HepG2 (cell line): ENCODE results near the gene ABCA4. TPM values are rescaled to one million over a fixed set of nuclear protein-coding genes. Genes with fewer than 3 reads are reported as not detected.

Source experiments
- ATAC-seq: fragments of 200-7000 bp; cut with Tn5 transposase; 3 replicates; pipeline ENCODE4 v1.9.1; 2020; ENCODE audit warnings: mild to moderate bottlenecking, moderate library complexity
- BruUV-seq: library from RNA; stranded (reverse); fragments of 400-500 nt; replicated peaks from 2 replicates; lab custom pipeline; 2021; lab: Mats Ljungman, UMichigan
- CTCF ChIA-PET: fragments of 300-600 bp; formaldehyde crosslinking; extraction: SDS; loops from one replicate; lab custom pipeline; 2021; ENCODE audit warnings: low total read pairs, inconsistent platforms, low intra/inter-chr PET ratio; lab: Yijun Ruan, JAX
- POLR2A ChIA-PET: fragments of 350-600 bp; sonication (Branson Sonifier 250); formaldehyde crosslinking; loops from one replicate; lab custom pipeline; 2020; ENCODE audit warnings: antibody characterized with exemption, inconsistent platforms; lab: Yijun Ruan, JAX
- DNase-seq: peaks from one replicate; pipeline ENCODE4 v3.0.0-alpha.2; 2015; ENCODE audit warnings: low spot score
- FAIRE-seq: peaks from 3 replicates; lab custom pipeline; 2011; peaks lifted over from hg19 to GRCh38; lab: Jason Lieb, UNC
- H2AFZ ChIP-seq: one replicate; pipeline ENCODE4 v1.6.1; 2011; ENCODE audit warnings: low read length, inconsistent platforms
- H3K27ac ChIP-seq: fragments of 300-600 bp; 3 replicates; pipeline ENCODE4 v1.8.0; 2011; ENCODE audit warnings: mixed run types, mild to moderate bottlenecking, mixed read lengths, low read length, inconsistent platforms; ENCODE audit not compliant: insufficient read depth; ENCODE audit errors: extremely low read length
- H3K27me3 ChIP-seq, 2 experiments: fragments of 200-600 bp in 1 of 2; 2 replicates in 1 of 2; 3 replicates in 1 of 2; pipeline versions ENCODE4 v1.6.0 to v1.8.0; 2011; ENCODE audit warnings: low read length in 2 of 2, mild to moderate bottlenecking in 2 of 2, moderate library complexity in 2 of 2, inconsistent platforms in 1 of 2; ENCODE audit not compliant: insufficient read depth in 2 of 2, control insufficient read depth in 1 of 2
- H3K36me3 ChIP-seq, 2 experiments: fragments of 200-600 bp in 1 of 2; replicated peaks in 1 of 2; 2 replicates in 1 of 2; 3 replicates in 1 of 2; pipeline versions ENCODE4 v1.5.1 to v1.8.0; 2011; ENCODE audit warnings: low read length in 2 of 2, inconsistent platforms in 1 of 2; ENCODE audit not compliant: insufficient read depth in 2 of 2, control insufficient read depth in 1 of 2
- H3K4me1 ChIP-seq: 2 replicates; pipeline ENCODE4 v1.5.1; 2012; ENCODE audit warnings: low read length, inconsistent platforms; ENCODE audit not compliant: insufficient read depth
- H3K4me2 ChIP-seq: 2 replicates; pipeline ENCODE4 v1.6.0; 2011; ENCODE audit warnings: low read depth, low read length, inconsistent platforms
- H3K4me3 ChIP-seq, 3 experiments: fragments of 200-600 bp in 1 of 3; sonication (generic), shearing (Covaris generic) in 1 of 3; replicated peaks in 1 of 3; 2 replicates each; pipeline ENCODE4 v1.5.1; 2011 to 2016; ENCODE audit warnings: low read length in 3 of 3, inconsistent platforms in 2 of 3, low read depth in 2 of 3, mild to moderate bottlenecking in 2 of 3, control low read depth in 1 of 3, mixed read lengths in 1 of 3; ENCODE audit not compliant: insufficient read depth in 1 of 3
- H3K79me2 ChIP-seq: one replicate; pipeline ENCODE4 v1.6.1; 2011; ENCODE audit warnings: low read length, inconsistent platforms; ENCODE audit not compliant: insufficient read depth
- H3K9ac ChIP-seq: 2 replicates; pipeline ENCODE4 v1.6.0; 2011; ENCODE audit warnings: mild to moderate bottlenecking, low read depth, low read length, inconsistent platforms; ENCODE audit not compliant: insufficient read depth
- H3K9me3 ChIP-seq: 2 replicates; pipeline ENCODE4 v1.5.1; 2012; ENCODE audit warnings: mild to moderate bottlenecking, low read length
- H4K20me1 ChIP-seq: 2 replicates; pipeline ENCODE4 v1.6.0; 2011; ENCODE audit warnings: inconsistent platforms, mild to moderate bottlenecking, low read length, moderate library complexity; ENCODE audit not compliant: insufficient read depth
- CBX1 ChIP-seq: IDR thresholded peaks from one replicate; pipeline ENCODE4 v1.6.1; 2016; ENCODE audit warnings: antibody characterized with exemption, low read depth
- ELF4 ChIP-seq: sonication (generic); formaldehyde crosslinking; IDR thresholded peaks from 2 replicates; pipeline ENCODE4 v1.5.0; 2020; ENCODE audit warnings: missing genetic modification reagents, mild to moderate bottlenecking, moderate library complexity, borderline replicate concordance
- NR2F6 ChIP-seq, 2 experiments: IDR thresholded peaks; 2 replicates each; pipeline ENCODE4 v1.6.1; 2016; ENCODE audit warnings: antibody characterized with exemption in 1 of 2, mild to moderate bottlenecking in 1 of 2
- TMF1 ChIP-seq: sonication (generic); formaldehyde crosslinking; IDR thresholded peaks from 2 replicates; pipeline ENCODE4 v1.8.1; 2022; ENCODE audit warnings: low read depth, missing genetic modification reagents
- ZBTB21 ChIP-seq: sonication (generic); formaldehyde crosslinking; IDR thresholded peaks from 2 replicates; pipeline ENCODE4 v1.4.0; 2020; ENCODE audit warnings: missing genetic modification reagents
- ZC3H4 ChIP-seq: sonication (generic); formaldehyde crosslinking; IDR thresholded peaks from 2 replicates; pipeline ENCODE4 v1.4.0; 2020; ENCODE audit warnings: missing genetic modification reagents, borderline replicate concordance
- ZNF350 ChIP-seq: sonication (generic); formaldehyde crosslinking; IDR thresholded peaks from 2 replicates; pipeline ENCODE4 v1.4.0; 2020; ENCODE audit warnings: mild to moderate bottlenecking, low read depth, missing genetic modification reagents, borderline replicate concordance
- ZNF557 ChIP-seq: sonication (generic); formaldehyde crosslinking; IDR thresholded peaks from 2 replicates; pipeline ENCODE4 v1.4.0; 2020; ENCODE audit warnings: missing genetic modification reagents
- ZNF615 ChIP-seq: sonication (generic); formaldehyde crosslinking; IDR thresholded peaks from 2 replicates; pipeline ENCODE4 v1.5.0; 2020; ENCODE audit warnings: mild to moderate bottlenecking, missing genetic modification reagents, borderline replicate concordance
- ZNF644 ChIP-seq: IDR thresholded peaks from 2 replicates; pipeline ENCODE4 v1.6.1; 2016; ENCODE audit warnings: low read depth
- ZNF792 ChIP-seq: IDR thresholded peaks from 2 replicates; pipeline ENCODE4 v1.6.1; 2016
- WGBS: methylation state at CpG from one replicate; pipeline ENCODE4 v1.1.6; 2017; ENCODE audit warnings: low lambda C conversion rate; 5-methylcytosine and 5-hydroxymethylcytosine counted together
- in situ Hi-C: cut with HindIII; loops from 2 replicates; pipeline ENCODE4 v1.10.0; 2017; ENCODE audit warnings: low pct_unique_long_range_greater_than_20kb; ENCODE audit not compliant: extremely low pct_ligation_motif_present
- intact Hi-C: fragments of 100-400 bp; cut with micrococcal nuclease; formaldehyde crosslinking; loops from one replicate; pipeline ENCODE4 v1.10.0; 2022; ENCODE audit not compliant: unreplicated experiment
- polyA plus RNA-seq, 8 experiments: library from polyadenylated mRNA; depleted of rRNA in 3 of 8; stranded (reverse) in 7 of 8; unstranded in 1 of 8; fragments of >200 nt; fragmentation: Illumina TruSeq in 4 of 8; extraction: Trizol in 4 of 8; gene quantifications; 2 replicates each; pipeline versions ENCODE4 v1.2.1 to v1.2.3, GENCODE V29; 2011 to 2016; ENCODE audit warnings: low read depth in 4 of 8, missing spikeins in 1 of 8, mixed read lengths in 1 of 8; ENCODE audit not compliant: insufficient read depth in 1 of 8
- total RNA-seq, 5 experiments: library from RNA; depleted of rRNA; stranded (reverse); fragments of >200 nt; fragmentation: Illumina TruSeq; extraction: Trizol; gene quantifications; 2 replicates each; pipeline ENCODE4 v1.2.3, GENCODE V29; 2016; ENCODE audit warnings: low read depth in 1 of 5
- TF ChIP-seq, protein P1 (sequence below): IDR thresholded peaks from 2 replicates; pipeline ENCODE4 v1.6.1; 2016; ENCODE audit warnings: control low read depth
- TF ChIP-seq, protein P2 (sequence below): sonication (generic); formaldehyde crosslinking; IDR thresholded peaks from 2 replicates; pipeline ENCODE4 v1.8.1; 2023; ENCODE audit warnings: mild to moderate bottlenecking, missing genetic modification reagents
- TF ChIP-seq, protein P3 (sequence below): sonication (generic); formaldehyde crosslinking; IDR thresholded peaks from 2 replicates; pipeline ENCODE4 v1.5.1; 2020; ENCODE audit warnings: mild to moderate bottlenecking, missing genetic modification reagents, borderline replicate concordance
- TF ChIP-seq, protein P4 (sequence below): sonication (generic); formaldehyde crosslinking; IDR thresholded peaks from 2 replicates; pipeline ENCODE4 v1.8.0; 2022; ENCODE audit warnings: missing genetic modification reagents, low read depth, mild to moderate bottlenecking, borderline replicate concordance
- TF ChIP-seq, protein P5 (sequence below): sonication (generic); formaldehyde crosslinking; IDR thresholded peaks from 2 replicates; pipeline ENCODE4 v1.4.0; 2020; ENCODE audit warnings: missing genetic modification reagents
- TF ChIP-seq, protein P6 (sequence below): sonication (generic); formaldehyde crosslinking; IDR thresholded peaks from 2 replicates; pipeline ENCODE4 v1.8.1; 2022; ENCODE audit warnings: low read depth, mild to moderate bottlenecking, missing genetic modification reagents

Gene ABCA4
- total and polyA plus RNA-seq, 2 of the 13 experiments (the other 11 are each of a cell fraction or from before 2014, with no cell fraction given): 0.24 to 0.67 TPM

DNA sequence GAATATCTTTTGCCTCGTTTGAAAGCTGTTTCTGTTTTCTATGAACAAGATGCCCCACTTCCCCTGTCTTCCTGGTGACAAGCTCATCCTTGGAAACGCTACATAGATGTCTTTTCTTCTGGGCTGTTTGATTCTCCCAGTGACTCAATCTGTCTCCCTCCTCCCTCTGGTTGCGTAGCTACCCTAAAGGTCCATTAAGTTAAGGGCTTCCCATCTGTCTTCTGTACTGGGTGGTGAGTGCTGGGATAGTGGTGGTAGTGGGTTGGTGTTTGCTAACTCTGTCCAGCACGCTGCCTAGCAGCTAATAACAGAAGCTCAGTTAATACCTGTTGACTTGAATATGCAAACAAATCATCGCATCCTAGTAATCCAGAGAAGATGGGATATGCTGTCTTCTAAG lies 161.5 kb downstream of the ABCA4 start:
- WGBS: 46% methylated on average over 5 of the region's 5 CpGs
- Histone ChIP-seq H3K4me2 (no peak overlapping the region), H3K4me3 (no peak overlapping the region), H2AFZ (no peak overlapping the region), H3K79me2 (no peaks in the 10 kb centered on the region), H3K36me3 (no peaks in the 10 kb centered on the region), H4K20me1 (no peaks in the 10 kb centered on the region), H3K9me3 (peaks cover 7% of the 10 kb centered on the region; the same call in 1 of the 2 replicates), H3K4me1 (peaks cover 63% of the 10 kb centered on the region), H3K27ac (no peak overlapping the region), H3K9ac (no peak overlapping the region), H3K27me3 (no peaks in the 10 kb centered on the region)
- FAIRE-seq (no peak), DNase-seq (no peak), ATAC-seq (no peak)
- in situ Hi-C loops (no loop called here), intact Hi-C loops (no loop called here)
- no TSS peak for BruUV-seq
- POLR2A ChIA-PET: interaction anchor here (1.1 to 4.3 kb wide), 3 partner anchors 21 to 113 kb away, joined by 3 to 30 read pairs (median 3); partner anchors contain the start of gene DNTTIP2
- TF ChIP-seq CBX1 (no peak), ZBTB21 (CRISPR knock-in tag) (no peak), ZNF615 (no peak), TMF1 (CRISPR knock-in tag) (no peak), ELF4 (CRISPR knock-in tag) (no peak), ZNF644 (CRISPR knock-in tag) (no peak), ZC3H4 (CRISPR knock-in tag) (no peak), ZNF792 (CRISPR knock-in tag) (no peak), ZNF557 (no peak), ZNF350 (CRISPR knock-in tag) (no peak), NR2F6 (IDR thresholded peaks at IDR 0.05) (no peak), NR2F6 (CRISPR knock-in tag; IDR thresholded peaks at IDR 0.05) (no peak)
- TF ChIP-seq, protein P1, sequence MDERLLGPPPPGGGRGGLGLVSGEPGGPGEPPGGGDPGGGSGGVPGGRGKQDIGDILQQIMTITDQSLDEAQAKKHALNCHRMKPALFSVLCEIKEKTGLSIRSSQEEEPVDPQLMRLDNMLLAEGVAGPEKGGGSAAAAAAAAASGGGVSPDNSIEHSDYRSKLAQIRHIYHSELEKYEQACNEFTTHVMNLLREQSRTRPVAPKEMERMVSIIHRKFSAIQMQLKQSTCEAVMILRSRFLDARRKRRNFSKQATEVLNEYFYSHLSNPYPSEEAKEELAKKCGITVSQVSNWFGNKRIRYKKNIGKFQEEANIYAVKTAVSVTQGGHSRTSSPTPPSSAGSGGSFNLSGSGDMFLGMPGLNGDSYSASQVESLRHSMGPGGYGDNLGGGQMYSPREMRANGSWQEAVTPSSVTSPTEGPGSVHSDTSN (CRISPR knock-in tag): no peak
- TF ChIP-seq, protein P2, sequence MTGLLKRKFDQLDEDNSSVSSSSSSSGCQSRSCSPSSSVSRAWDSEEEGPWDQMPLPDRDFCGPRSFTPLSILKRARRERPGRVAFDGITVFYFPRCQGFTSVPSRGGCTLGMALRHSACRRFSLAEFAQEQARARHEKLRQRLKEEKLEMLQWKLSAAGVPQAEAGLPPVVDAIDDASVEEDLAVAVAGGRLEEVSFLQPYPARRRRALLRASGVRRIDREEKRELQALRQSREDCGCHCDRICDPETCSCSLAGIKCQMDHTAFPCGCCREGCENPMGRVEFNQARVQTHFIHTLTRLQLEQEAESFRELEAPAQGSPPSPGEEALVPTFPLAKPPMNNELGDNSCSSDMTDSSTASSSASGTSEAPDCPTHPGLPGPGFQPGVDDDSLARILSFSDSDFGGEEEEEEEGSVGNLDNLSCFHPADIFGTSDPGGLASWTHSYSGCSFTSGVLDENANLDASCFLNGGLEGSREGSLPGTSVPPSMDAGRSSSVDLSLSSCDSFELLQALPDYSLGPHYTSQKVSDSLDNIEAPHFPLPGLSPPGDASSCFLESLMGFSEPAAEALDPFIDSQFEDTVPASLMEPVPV (CRISPR knock-in tag): no peak
- TF ChIP-seq, protein P3, sequence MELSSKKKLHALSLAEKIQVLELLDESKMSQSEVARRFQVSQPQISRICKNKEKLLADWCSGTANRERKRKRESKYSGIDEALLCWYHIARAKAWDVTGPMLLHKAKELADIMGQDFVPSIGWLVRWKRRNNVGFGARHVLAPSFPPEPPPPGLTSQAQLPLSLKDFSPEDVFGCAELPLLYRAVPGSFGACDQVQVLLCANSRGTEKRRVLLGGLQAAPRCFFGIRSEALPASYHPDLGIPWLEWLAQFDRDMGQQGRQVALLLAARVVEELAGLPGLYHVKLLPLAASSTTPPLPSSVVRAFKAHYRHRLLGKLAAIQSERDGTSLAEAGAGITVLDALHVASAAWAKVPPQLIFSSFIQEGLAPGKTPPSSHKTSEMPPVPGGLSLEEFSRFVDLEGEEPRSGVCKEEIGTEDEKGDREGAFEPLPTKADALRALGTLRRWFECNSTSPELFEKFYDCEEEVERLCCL (CRISPR knock-in tag): no peak
- TF ChIP-seq, protein P4, sequence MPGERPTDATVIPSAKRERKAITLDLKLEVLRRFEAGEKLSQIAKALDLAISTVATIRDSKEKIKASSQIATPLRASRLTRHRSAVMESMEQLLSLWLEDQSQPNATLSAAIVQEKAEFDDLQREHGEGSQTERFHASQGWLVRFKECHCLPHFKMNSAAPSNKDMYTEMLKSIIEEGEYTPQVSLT: no peak
- TF ChIP-seq, protein P5, sequence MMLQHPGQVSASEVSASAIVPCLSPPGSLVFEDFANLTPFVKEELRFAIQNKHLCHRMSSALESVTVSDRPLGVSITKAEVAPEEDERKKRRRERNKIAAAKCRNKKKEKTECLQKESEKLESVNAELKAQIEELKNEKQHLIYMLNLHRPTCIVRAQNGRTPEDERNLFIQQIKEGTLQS (CRISPR knock-in tag): no peak
- TF ChIP-seq, protein P6, sequence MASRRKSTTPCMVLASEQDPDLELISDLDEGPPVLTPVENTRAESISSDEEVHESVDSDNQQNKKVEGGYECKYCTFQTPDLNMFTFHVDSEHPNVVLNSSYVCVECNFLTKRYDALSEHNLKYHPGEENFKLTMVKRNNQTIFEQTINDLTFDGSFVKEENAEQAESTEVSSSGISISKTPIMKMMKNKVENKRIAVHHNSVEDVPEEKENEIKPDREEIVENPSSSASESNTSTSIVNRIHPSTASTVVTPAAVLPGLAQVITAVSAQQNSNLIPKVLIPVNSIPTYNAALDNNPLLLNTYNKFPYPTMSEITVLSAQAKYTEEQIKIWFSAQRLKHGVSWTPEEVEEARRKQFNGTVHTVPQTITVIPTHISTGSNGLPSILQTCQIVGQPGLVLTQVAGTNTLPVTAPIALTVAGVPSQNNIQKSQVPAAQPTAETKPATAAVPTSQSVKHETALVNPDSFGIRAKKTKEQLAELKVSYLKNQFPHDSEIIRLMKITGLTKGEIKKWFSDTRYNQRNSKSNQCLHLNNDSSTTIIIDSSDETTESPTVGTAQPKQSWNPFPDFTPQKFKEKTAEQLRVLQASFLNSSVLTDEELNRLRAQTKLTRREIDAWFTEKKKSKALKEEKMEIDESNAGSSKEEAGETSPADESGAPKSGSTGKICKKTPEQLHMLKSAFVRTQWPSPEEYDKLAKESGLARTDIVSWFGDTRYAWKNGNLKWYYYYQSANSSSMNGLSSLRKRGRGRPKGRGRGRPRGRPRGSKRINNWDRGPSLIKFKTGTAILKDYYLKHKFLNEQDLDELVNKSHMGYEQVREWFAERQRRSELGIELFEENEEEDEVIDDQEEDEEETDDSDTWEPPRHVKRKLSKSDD: no peak
- CTCF ChIA-PET: no interaction called here
